ENCODE results near the gene MC1R. TPM values are rescaled to one million over a fixed set of nuclear protein-coding genes. Genes with fewer than 3 reads are reported as not detected.

The MC1R gene
- total RNA-seq, 2 donors from 2014 or later, result 5.6 to 22.5 TPM

- Histone ChIP-seq H3K27ac (peak overlapping the region in 1 of 2 donors; percentile 20), H3K4me1 (replicated peaks) (peaks cover 4% of the 10 kb centered on the region), H3K9me3 (no peaks in the 10 kb centered on the region), H3K27me3 (replicated peaks; ENCODE audit: insufficient read depth) (no peaks in the 10 kb centered on the region), H3K36me3 (peaks cover 0 to 2% of the 10 kb centered on the region in 2 donors), H3K4me3 (no peak overlapping the region)
- TF ChIP-seq, protein P1, sequence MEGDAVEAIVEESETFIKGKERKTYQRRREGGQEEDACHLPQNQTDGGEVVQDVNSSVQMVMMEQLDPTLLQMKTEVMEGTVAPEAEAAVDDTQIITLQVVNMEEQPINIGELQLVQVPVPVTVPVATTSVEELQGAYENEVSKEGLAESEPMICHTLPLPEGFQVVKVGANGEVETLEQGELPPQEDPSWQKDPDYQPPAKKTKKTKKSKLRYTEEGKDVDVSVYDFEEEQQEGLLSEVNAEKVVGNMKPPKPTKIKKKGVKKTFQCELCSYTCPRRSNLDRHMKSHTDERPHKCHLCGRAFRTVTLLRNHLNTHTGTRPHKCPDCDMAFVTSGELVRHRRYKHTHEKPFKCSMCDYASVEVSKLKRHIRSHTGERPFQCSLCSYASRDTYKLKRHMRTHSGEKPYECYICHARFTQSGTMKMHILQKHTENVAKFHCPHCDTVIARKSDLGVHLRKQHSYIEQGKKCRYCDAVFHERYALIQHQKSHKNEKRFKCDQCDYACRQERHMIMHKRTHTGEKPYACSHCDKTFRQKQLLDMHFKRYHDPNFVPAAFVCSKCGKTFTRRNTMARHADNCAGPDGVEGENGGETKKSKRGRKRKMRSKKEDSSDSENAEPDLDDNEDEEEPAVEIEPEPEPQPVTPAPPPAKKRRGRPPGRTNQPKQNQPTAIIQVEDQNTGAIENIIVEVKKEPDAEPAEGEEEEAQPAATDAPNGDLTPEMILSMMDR (IDR thresholded peaks at IDR 0.05), result peak; percentile 69 to 90 (median 72)
- TF ChIP-seq POLR2AphosphoS5 (IDR thresholded peaks at IDR 0.05) (peak; percentile 75), POLR2A (IDR thresholded peaks at IDR 0.05) (no peak)
- intact Hi-C loops (cut with DNase I), result no loop called here
- DNase-seq (ENCODE audit: low spot score), result peak; percentile 63
- WGBS, result 55% methylated on average over 47 of the region's 47 CpGs
Observed at GRCh38 chr16:89909777-89910716, 8.6 kb upstream of the MC1R start.

DNA sequence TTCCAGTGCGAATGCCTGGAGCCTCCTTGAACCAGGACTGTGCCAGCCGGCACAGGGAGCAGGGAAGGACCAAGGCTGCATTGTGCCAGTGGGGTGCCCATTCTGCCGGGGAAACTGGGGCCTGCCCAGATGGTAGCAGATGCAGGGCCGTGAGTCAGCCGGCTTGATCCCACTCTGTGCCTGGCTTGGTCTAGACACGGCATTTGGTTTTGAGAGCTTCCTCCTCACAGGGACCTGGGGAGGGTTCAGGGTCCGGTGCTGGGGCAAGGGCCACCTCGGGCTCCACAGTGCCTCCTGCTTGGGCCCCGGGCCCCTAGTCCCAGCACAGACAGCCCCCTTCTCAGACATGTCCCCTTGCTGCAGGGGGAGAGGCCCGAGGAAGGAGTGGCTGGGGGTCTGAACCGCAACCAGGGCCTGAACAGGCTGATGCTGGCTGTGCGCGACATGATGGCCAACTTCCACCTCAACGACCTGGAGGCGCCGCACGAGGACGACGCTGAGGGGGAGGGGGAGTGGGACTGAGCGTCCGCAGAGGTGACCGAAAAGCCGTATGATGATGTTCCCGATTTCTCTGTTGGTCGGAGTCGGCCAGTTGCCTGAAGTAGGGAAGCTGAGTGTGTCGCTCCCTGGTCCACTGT, 7.8 kb upstream of the MC1R start:
- no peak overlapping the region for H3K4me3 ChIP-seq
- 90% methylated on average over 26 of the region's 27 CpGs for WGBS
- peaks cover 4% of the 10 kb centered on the region for H3K4me1 ChIP-seq (replicated peaks)
- H3K36me3 ChIP-seq, result no peaks in the 10 kb centered on the region
- TF ChIP-seq POLR2AphosphoS5 (IDR thresholded peaks at IDR 0.05) (no peak), POLR2A (IDR thresholded peaks at IDR 0.05) (no peak)
- TF ChIP-seq, protein P1 (IDR thresholded peaks at IDR 0.05), result no peak
- H3K9me3 ChIP-seq, result no peaks in the 10 kb centered on the region
- H3K27ac ChIP-seq, result no peak overlapping the region
- intact Hi-C loops (cut with DNase I), result no loop called here
- H3K27me3 ChIP-seq (replicated peaks; ENCODE audit: insufficient read depth), result no peaks in the 10 kb centered on the region
- no peak for DNase-seq (ENCODE audit: low spot score)

DNA sequence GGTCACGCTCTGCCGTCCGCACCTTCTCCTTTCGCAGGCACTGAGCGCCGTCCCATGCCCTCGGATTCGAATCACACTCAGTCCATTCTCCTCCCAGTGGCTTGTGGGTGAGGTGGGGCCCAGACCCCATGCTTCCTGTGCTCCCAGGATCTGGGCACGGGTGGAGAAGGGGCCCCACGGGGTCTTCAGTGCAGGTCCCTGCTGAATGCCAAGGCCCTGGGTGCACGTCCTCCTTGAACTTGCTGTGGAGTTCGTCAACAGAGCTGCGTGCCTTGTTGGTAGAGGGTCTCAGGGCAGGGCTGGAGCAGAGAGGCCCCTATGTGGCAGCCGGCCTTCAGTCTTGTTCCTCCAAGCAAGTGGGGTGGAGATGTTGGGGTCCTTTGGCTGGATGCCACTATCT, 7.3 kb upstream of the MC1R start:
- Histone ChIP-seq H3K4me3 (no peak overlapping the region), H3K27me3 (replicated peaks; ENCODE audit: insufficient read depth) (no peaks in the 10 kb centered on the region), H3K27ac (no peak overlapping the region), H3K36me3 (no peaks in the 10 kb centered on the region), H3K9me3 (no peaks in the 10 kb centered on the region), H3K4me1 (replicated peaks) (peaks cover 4% of the 10 kb centered on the region)
- TF ChIP-seq, protein P1 (IDR thresholded peaks at IDR 0.05), result no peak
- TF ChIP-seq POLR2A (IDR thresholded peaks at IDR 0.05), result no peak
- no peak for TF ChIP-seq POLR2AphosphoS5 (IDR thresholded peaks at IDR 0.05)
- no peak for DNase-seq (ENCODE audit: low spot score)
- intact Hi-C loops (cut with DNase I), result no loop called here
- 86% methylated on average over 14 of the region's 14 CpGs for WGBS

- WGBS, result 83% methylated on average over 13 of the region's 13 CpGs
Observed at GRCh38 chr16:89912143-89912542, 6.5 kb upstream of the MC1R start.

More at GRCh38 chr16:89912143-89912542, 6.5 kb upstream of the MC1R start:
- Histone ChIP-seq H3K4me3 (no peak overlapping the region), H3K9me3 (no peaks in the 10 kb centered on the region), H3K4me1 (replicated peaks) (peaks cover 4% of the 10 kb centered on the region), H3K36me3 (no peaks in the 10 kb centered on the region), H3K27me3 (replicated peaks; ENCODE audit: insufficient read depth) (no peaks in the 10 kb centered on the region), H3K27ac (no peak overlapping the region)
- TF ChIP-seq, protein P1 (IDR thresholded peaks at IDR 0.05), result no peak
- no peak for TF ChIP-seq POLR2AphosphoS5 (IDR thresholded peaks at IDR 0.05)
- no peak for TF ChIP-seq POLR2A (IDR thresholded peaks at IDR 0.05)
- no peak for DNase-seq (ENCODE audit: low spot score)
- intact Hi-C loops (cut with DNase I), result no loop called here

Measured in prostate gland (tissue), 2 donors.